Posterior vena cava (tissue), 2 donors: ENCODE data around the gene CEBPZOS. TPM values are rescaled to one million over a fixed set of nuclear protein-coding genes. Genes with fewer than 3 reads are reported as not detected.

Experiments used
- DNase-seq: peaks from one replicate; pipeline ENCODE4 v3.0.0-alpha.2; 2020; ENCODE audit warnings: low spot score
- intact Hi-C, 2 donors: fragments of 100-400 bp; cut with DNase I; formaldehyde crosslinking; loops; one replicate each; pipeline versions ENCODE4 v1.14.1 to v1.14.2; 2022 to 2023
- total RNA-seq, 2 donors: library from RNA; stranded (reverse); fragmentation: NEBNext Ultra II Directional; extraction: Animal tissue kit (Norgen Biotek cat#: 25700); gene quantifications; one replicate each; pipeline ENCODE4 v1.2.1, GENCODE V29; 2021
- donor health status: DM: yes; HTN: yes; CAD: no.
- donor health status: DM: yes; HTN: yes; CAD: no.

Gene CEBPZOS
- total RNA-seq, 2 donors from 2014 or later = 31.7 to 33.3 TPM

GRCh38 chr2:37228788-37229187 is 32.5 kb downstream of the CEBPZOS start:
- intact Hi-C loops = no loop called here
- no peak for DNase-seq

- intact Hi-C loops = no loop called here
- DNase-seq = no peak
Measured at GRCh38 chr2:37230581-37230980, 34.3 kb downstream of the CEBPZOS start.

- DNase-seq = peak; percentile 98
- intact Hi-C loops = no loop called here
Measured at GRCh38 chr2:37231241-37232130, 35.2 kb downstream of the CEBPZOS start, which contains the start of the genes CEBPZ and NDUFAF7. CEBPZ (minus strand) TSS chr2:37231596; CDS start chr2:37231567, 29 bp downstream. NDUFAF7 (plus strand) TSS chr2:37231658; CDS start chr2:37231706, 48 bp downstream.

GRCh38 chr2:37232131-37232933 is 36.0 kb downstream of the CEBPZOS start:
- no peak for DNase-seq
- intact Hi-C loops = no loop called here

- intact Hi-C loops = no loop called here
- DNase-seq = no peak
Measured at GRCh38 chr2:37243435-37243834, 47.1 kb downstream of the CEBPZOS start.

GRCh38 chr2:37244017-37244416 is 47.7 kb downstream of the CEBPZOS start:
- no peak for DNase-seq
- intact Hi-C loops = no loop called here

GRCh38 chr2:37244755-37245154 is 48.5 kb downstream of the CEBPZOS start:
- DNase-seq = no peak
- intact Hi-C loops = no loop called here

- no peak for DNase-seq
- intact Hi-C loops = no loop called here
Measured at GRCh38 chr2:37246205-37246604, 49.9 kb downstream of the CEBPZOS start.

GRCh38 chr2:37250869-37251740 is 54.8 kb downstream of the CEBPZOS start:
- intact Hi-C loops = no loop called here
- DNase-seq = no peak

Other genes with a start within 250 kb of the CEBPZOS start
- 10 to 100 TPM; 23.1 to 34.2 TPM for gene STRN, start 230.0 kb upstream of the CEBPZOS start, total RNA-seq
- gene HEATR5B, start 112.1 kb upstream of the CEBPZOS start, total RNA-seq = 10 to 100 TPM; 14.5 to 15.5 TPM
- 1 to 10 TPM; 6.9 to 7.2 TPM for gene GPATCH11, start 112.0 kb upstream of the CEBPZOS start, total RNA-seq
- 10 to 100 TPM; 39.8 to 51.0 TPM for gene EIF2AK2, start 39.5 kb upstream of the CEBPZOS start, total RNA-seq
- gene SULT6B1, start 7.8 kb upstream of the CEBPZOS start, total RNA-seq = not detected
- 10 to 100 TPM; 41.0 to 54.9 TPM for gene CEBPZ, start 35.1 kb downstream of the CEBPZOS start, total RNA-seq
- gene NDUFAF7, start 35.2 kb downstream of the CEBPZOS start, total RNA-seq = 10 to 100 TPM; 13.3 to 13.9 TPM
- 10 to 100 TPM; 32.9 to 39.4 TPM for gene PRKD3, start 128.3 kb downstream of the CEBPZOS start, total RNA-seq
- gene QPCT, start 148.1 kb downstream of the CEBPZOS start, total RNA-seq = 1 to 10 TPM; 3.2 to 4.3 TPM